Mesothelial cell of epicardium (in vitro differentiated cells): ENCODE results near the gene TTC6. TPM values are rescaled to one million over a fixed set of nuclear protein-coding genes. Genes with fewer than 3 reads are reported as not detected.

Source experiments
- DNase-seq, 2 experiments: peaks; one replicate each; pipeline ENCODE4 v3.0.0; 2021; ENCODE audit warnings: low spot score in 2 of 2; ENCODE audit not compliant: unreplicated experiment in 2 of 2
- H3K27ac Mint-ChIP-seq: 2 replicates; pipeline ENCODE4 v1.8.0; 2021; ENCODE audit warnings: mixed read lengths
- H3K27me3 Mint-ChIP-seq: 2 replicates; pipeline ENCODE4 v1.8.0; 2021; ENCODE audit warnings: low read depth, mixed read lengths
- H3K36me3 Mint-ChIP-seq: 2 replicates; pipeline ENCODE4 v1.8.0; 2021; ENCODE audit warnings: mixed read lengths
- H3K4me1 Mint-ChIP-seq: 2 replicates; pipeline ENCODE4 v1.8.0; 2021; ENCODE audit warnings: mixed read lengths
- H3K4me3 Mint-ChIP-seq: 2 replicates; pipeline ENCODE4 v1.8.0; 2021; ENCODE audit warnings: mild to moderate bottlenecking, moderate library complexity, mixed read lengths
- H3K9me3 Mint-ChIP-seq: 2 replicates; pipeline ENCODE4 v1.8.0; 2021; ENCODE audit warnings: mixed read lengths
- total RNA-seq: library from RNA; stranded (reverse); gene quantifications from 3 replicates; pipeline ENCODE4 v1.2.1, GENCODE V29; 2021
- TF ChIP-seq, protein P1 (sequence below): fragments of 200-600 bp; sonication (generic); IDR thresholded peaks from one replicate; pipeline ENCODE4 v1.5.0; 2021; ENCODE audit warnings: antibody characterized with exemption; ENCODE audit not compliant: unreplicated experiment

Gene TTC6
- total RNA-seq, 1 donor from 2014 or later: 2.7 TPM

DNA sequence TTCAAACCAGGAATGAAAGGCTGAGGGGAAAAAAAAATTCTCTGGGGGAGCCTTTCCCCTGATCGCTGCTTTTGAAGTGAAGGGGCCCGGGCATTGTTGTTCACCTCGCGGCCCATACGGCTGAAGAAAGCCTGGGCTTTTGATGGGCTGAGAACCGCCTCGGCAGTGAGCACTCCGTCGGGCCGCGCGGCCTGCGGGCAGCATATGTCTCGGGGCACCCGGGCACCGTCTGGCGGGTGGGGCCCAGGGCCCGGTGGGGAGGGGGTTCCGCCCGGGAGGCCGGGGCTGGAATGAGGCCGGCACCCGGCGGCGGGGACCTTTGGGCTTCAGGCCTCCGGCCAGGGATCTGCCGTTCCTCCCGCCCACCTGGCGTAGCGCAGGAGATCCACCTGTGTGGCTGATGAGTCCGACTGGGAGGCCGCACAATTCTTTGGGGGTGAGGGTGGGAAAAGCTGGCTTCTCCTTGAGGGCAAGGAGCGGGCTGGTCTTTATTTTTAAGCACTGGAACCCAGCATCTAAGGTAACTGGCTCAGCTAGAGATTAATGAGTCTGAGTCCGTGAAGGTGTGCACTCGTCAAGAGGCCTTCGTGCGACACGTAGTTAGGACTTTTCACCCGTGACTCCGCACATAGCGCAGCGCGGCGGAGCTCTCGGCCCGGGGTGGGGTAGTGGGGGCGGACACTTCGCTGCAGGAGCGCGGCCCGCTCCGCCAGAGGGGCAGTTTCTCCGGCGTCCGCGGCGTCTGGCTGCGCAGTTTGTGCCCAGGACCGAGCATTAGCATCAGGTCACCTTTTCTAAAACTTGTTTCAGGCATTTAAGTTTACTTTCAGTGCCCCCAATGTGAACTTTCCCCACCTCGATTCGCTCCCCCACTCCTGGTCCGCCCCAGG is 11.0 kb upstream of the TTC6 start:
- peak overlapping the region; percentile 48 for H3K4me3 Mint-ChIP-seq
- no peaks in the 10 kb centered on the region for H3K9me3 Mint-ChIP-seq
- no peak for DNase-seq
- H3K4me1 Mint-ChIP-seq: peaks cover 19% of the 10 kb centered on the region
- H3K27ac Mint-ChIP-seq: no peak overlapping the region
- TF ChIP-seq, protein P1, sequence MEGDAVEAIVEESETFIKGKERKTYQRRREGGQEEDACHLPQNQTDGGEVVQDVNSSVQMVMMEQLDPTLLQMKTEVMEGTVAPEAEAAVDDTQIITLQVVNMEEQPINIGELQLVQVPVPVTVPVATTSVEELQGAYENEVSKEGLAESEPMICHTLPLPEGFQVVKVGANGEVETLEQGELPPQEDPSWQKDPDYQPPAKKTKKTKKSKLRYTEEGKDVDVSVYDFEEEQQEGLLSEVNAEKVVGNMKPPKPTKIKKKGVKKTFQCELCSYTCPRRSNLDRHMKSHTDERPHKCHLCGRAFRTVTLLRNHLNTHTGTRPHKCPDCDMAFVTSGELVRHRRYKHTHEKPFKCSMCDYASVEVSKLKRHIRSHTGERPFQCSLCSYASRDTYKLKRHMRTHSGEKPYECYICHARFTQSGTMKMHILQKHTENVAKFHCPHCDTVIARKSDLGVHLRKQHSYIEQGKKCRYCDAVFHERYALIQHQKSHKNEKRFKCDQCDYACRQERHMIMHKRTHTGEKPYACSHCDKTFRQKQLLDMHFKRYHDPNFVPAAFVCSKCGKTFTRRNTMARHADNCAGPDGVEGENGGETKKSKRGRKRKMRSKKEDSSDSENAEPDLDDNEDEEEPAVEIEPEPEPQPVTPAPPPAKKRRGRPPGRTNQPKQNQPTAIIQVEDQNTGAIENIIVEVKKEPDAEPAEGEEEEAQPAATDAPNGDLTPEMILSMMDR: no peak
- peaks cover 90% of the 10 kb centered on the region for H3K27me3 Mint-ChIP-seq
- peaks cover 3% of the 10 kb centered on the region for H3K36me3 Mint-ChIP-seq

DNA sequence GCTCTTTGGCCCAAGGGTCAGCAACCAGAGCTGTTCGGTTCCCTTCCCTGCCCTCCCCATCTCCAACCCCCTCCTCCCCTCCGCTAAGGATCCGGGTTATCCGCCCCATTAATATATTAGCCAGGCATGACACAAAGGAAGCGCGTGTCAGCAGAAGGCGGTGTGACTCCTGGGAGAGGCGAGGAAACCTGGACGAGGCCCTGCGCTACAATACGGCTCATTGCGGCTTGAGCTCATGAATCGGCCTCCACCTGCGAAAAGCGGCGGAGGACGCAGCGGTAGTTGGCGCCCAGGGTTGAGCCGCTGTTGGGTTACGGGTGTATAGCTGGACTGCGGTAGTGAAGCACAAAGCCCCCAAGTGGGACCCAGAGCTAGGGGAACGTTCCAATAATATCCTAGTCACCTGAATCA is 10.3 kb upstream of the TTC6 start:
- DNase-seq: no peak
- no peaks in the 10 kb centered on the region for H3K9me3 Mint-ChIP-seq
- TF ChIP-seq, protein P1: no peak
- H3K27me3 Mint-ChIP-seq: peaks cover 88% of the 10 kb centered on the region
- H3K36me3 Mint-ChIP-seq: peaks cover 4% of the 10 kb centered on the region
- peak overlapping the region; percentile 48 for H3K4me3 Mint-ChIP-seq
- no peak overlapping the region for H3K27ac Mint-ChIP-seq
- H3K4me1 Mint-ChIP-seq: peaks cover 19% of the 10 kb centered on the region

DNA sequence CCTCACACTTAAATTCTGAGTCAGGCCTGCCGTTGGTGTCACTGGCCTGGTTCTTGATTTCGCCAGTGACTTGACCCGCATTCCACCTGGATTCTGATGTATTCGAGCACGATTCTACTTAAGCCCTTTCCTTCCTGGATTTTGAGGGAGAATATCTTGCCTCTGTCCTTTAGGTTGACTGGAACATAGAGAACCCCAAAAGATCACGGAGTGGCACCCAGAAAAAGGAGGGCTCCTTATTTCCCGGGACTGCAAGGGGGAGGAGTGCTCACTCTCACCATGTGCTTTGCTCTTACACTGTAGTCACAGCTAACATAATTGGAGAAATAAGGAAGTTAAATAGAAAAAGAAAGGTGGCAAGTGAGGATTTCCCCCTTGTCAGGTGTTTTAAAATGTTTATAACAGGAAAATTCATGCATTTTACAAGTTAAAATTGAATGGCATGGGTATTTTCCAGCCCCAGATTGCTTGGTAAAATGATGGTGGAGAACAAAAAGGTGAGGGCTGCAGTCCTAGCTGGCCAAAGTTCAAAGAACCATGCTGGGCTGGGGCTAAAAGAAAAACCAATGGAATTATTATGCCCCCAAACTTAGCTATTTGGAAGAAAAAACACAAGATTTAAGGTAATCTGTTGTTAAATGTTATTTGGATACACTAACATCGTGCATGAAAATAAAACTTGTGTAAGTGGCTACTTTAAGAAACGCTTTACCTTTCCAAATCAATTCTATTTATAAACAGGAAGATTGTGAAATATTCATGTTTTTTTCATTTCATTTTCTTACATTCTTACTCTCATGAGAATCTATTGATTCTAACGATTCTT is 9.2 kb upstream of the TTC6 start:
- Mint-ChIP-seq H3K4me1 (peaks cover 24% of the 10 kb centered on the region), H3K36me3 (peaks cover 12% of the 10 kb centered on the region), H3K9me3 (no peaks in the 10 kb centered on the region), H3K4me3 (no peak overlapping the region), H3K27ac (no peak overlapping the region), H3K27me3 (peaks cover 89% of the 10 kb centered on the region)
- TF ChIP-seq, protein P1: no peak
- no peak for DNase-seq

DNA sequence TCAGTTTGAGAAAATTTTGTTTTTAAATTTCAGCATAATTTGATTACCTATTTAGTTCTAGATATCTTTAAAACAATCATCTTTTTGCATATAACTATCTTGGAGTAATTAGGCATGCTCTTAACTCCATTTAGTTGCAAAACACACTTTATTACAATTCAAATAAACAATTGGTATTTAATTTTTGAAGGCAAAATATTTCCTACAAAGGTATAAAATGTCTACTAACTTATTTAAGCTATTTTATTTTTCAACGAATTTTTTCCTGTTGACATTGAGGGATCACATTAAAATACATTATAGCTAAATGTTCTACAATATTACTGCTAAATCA is 8.7 kb upstream of the TTC6 start:
- DNase-seq: no peak
- H3K27ac Mint-ChIP-seq: no peak overlapping the region
- peaks cover 88% of the 10 kb centered on the region for H3K27me3 Mint-ChIP-seq
- no peaks in the 10 kb centered on the region for H3K9me3 Mint-ChIP-seq
- peaks cover 27% of the 10 kb centered on the region for H3K4me1 Mint-ChIP-seq
- TF ChIP-seq, protein P1: no peak
- peaks cover 14% of the 10 kb centered on the region for H3K36me3 Mint-ChIP-seq
- no peak overlapping the region for H3K4me3 Mint-ChIP-seq

DNA sequence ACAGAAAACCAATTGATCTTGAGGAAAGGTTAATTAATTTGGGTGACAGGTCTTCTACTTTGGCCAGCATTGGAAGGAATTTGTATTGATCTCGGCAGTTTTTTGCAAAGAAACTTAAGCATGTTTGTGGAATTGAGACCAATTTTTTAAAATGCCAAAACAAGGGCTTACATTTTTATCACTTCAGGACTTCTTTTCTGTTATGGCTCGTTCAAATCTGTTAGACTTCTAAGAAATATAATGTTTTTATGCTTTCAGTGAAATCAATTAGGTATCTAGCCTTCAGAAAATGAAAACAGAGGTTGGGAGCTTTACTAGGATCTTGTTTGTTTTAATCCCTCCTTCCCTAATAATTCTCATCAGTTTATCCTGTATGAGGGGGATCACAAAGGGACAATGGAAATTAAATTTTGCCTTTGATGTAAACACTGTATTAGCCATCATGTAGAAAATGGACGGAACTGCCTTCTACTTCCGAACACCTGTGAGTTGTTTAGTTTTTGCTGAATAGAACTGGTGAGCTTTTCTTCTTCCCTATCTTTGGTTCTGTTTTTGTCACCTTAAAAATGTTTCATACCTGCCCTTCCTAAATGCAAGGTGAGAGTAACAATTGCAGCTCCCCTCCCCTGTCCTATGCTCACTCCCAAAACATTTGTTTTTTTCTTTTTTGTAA is 8.2 kb upstream of the TTC6 start:
- H3K4me1 Mint-ChIP-seq: peaks cover 29% of the 10 kb centered on the region
- no peaks in the 10 kb centered on the region for H3K9me3 Mint-ChIP-seq

More for the DNA sequence above, 8.2 kb upstream of the TTC6 start:
- Mint-ChIP-seq H3K27ac (no peak overlapping the region), H3K4me3 (peak overlapping the region; percentile 57), H3K36me3 (peaks cover 14% of the 10 kb centered on the region), H3K27me3 (peaks cover 91% of the 10 kb centered on the region)
- no peak for DNase-seq
- TF ChIP-seq, protein P1: no peak
